ENCODE data around the gene PARVA.

PARVA gene

GRCh38 chr11:12532580-12532979 is 155.2 kb downstream of the PARVA start:
- no peak for DNase-seq

GRCh38 chr11:12534549-12534948 is 157.2 kb downstream of the PARVA start:
- DNase-seq, result no peak

GRCh38 chr11:12535321-12535720 is 157.9 kb downstream of the PARVA start:
- no peak for DNase-seq

GRCh38 chr11:12536566-12536965 is 159.2 kb downstream of the PARVA start:
- no peak for DNase-seq

GRCh38 chr11:12537778-12538401 is 160.5 kb downstream of the PARVA start:
- no peak for DNase-seq

GRCh38 chr11:12538889-12539421 is 161.6 kb downstream of the PARVA start:
- no peak for DNase-seq

GRCh38 chr11:12539572-12539971 is 162.2 kb downstream of the PARVA start:
- DNase-seq, result peak; percentile 94

GRCh38 chr11:12540075-12540680 is 162.8 kb downstream of the PARVA start:
- peak; percentile 79 for DNase-seq

- peak; percentile 96 for DNase-seq
These were observed 163.7 kb downstream of the PARVA start for GRCh38 chr11:12540913-12541582.

GRCh38 chr11:12541583-12542151 is 164.3 kb downstream of the PARVA start:
- DNase-seq, result no peak

- no peak for DNase-seq
These were observed 165.0 kb downstream of the PARVA start for GRCh38 chr11:12542186-12542935.

GRCh38 chr11:12543596-12544415 is 166.4 kb downstream of the PARVA start:
- no peak for DNase-seq

GRCh38 chr11:12544986-12545775 is 167.8 kb downstream of the PARVA start:
- DNase-seq, result no peak

- DNase-seq, result no peak
These were observed 168.8 kb downstream of the PARVA start for GRCh38 chr11:12546122-12546521.

- DNase-seq, result no peak
These were observed 169.3 kb downstream of the PARVA start for GRCh38 chr11:12546660-12547059.

- DNase-seq, result no peak
These were observed 170.7 kb downstream of the PARVA start for GRCh38 chr11:12547953-12548650.

- DNase-seq, result peak; percentile 96
These were observed 175.3 kb downstream of the PARVA start for GRCh38 chr11:12552692-12553091.

- no peak for DNase-seq
These were observed 176.8 kb downstream of the PARVA start for GRCh38 chr11:12554122-12554521.

- DNase-seq, result peak; percentile 76
These were observed 178.8 kb downstream of the PARVA start for GRCh38 chr11:12556155-12556554.

GRCh38 chr11:12556788-12557384 is 179.5 kb downstream of the PARVA start:
- DNase-seq, result peak; percentile 99
